SK-N-MC (cell line): ENCODE measurements around the gene CENPN.

Experiments
- EZH2 ChIP-seq: fragments of 200-600 bp; sonication (generic); IDR thresholded peaks from one replicate; pipeline ENCODE4 v1.6.1; 2017; ENCODE audit warnings: antibody characterized with exemption
- POLR2AphosphoS5 ChIP-seq: IDR thresholded peaks from 2 replicates; pipeline ENCODE4 v1.6.1; 2012; ENCODE audit warnings: mild to moderate bottlenecking, low read depth, low read length, borderline replicate concordance

GRCh38 chr16:81070979-81071378, 64.0 kb downstream of the CENPN start:
- TF ChIP-seq POLR2AphosphoS5 (no peak), EZH2 (no peak)
